ENCODE measurements around the gene EIF1. TPM values are rescaled to one million over a fixed set of nuclear protein-coding genes. Genes with fewer than 3 reads are reported as not detected.

The EIF1 gene
- total RNA-seq, 2 donors from 2014 or later = 526 to 573 TPM

GRCh38 chr17:41741709-41742108 lies 53.0 kb downstream of the EIF1 start:
- DNase-seq = peak; percentile 46

More at GRCh38 chr17:41741709-41742108, 53.0 kb downstream of the EIF1 start:
- no peaks in the 10 kb centered on the region for H3K9me3 ChIP-seq (ENCODE audit: control insufficient read depth, low read length)
- Mint-ChIP-seq H3K4me1 (peaks cover 4% of the 10 kb centered on the region), H3K27me3 (ENCODE audit: insufficient read depth) (peaks cover 13% of the 10 kb centered on the region), H3K9me3 (no peaks in the 10 kb centered on the region), H3K36me3 (ENCODE audit: low read depth) (no peaks in the 10 kb centered on the region), H3K27ac (no peak overlapping the region), H3K4me3 (no peak overlapping the region)
- no peak overlapping the region for H3K27ac ChIP-seq (ENCODE audit: low read depth, low read length)
- peaks cover 12% of the 10 kb centered on the region for H3K27me3 ChIP-seq (ENCODE audit: control insufficient read depth, insufficient read depth, low read length, poor library complexity, severe bottlenecking)
- H3K4me1 ChIP-seq (ENCODE audit: control insufficient read depth, insufficient read depth, low read length) = no peaks in the 10 kb centered on the region
- 84 to 85% methylated on average over 8 to 9 of the region's 9 CpGs for WGBS, 2 experiments (ENCODE audit: insufficient coverage in 1 of 2, insufficient read length in 1 of 2)
- TF ChIP-seq CTCF (conservative IDR thresholded peaks at IDR 0.05) = no peak
- H3K36me3 ChIP-seq (ENCODE audit: control insufficient read depth, insufficient read depth, low read length) = no peaks in the 10 kb centered on the region
- H3K9ac ChIP-seq (ENCODE audit: extremely low read depth, low read length, poor library complexity, severe bottlenecking) = no peak overlapping the region
- no peak overlapping the region for H3K4me3 ChIP-seq (ENCODE audit: low read length)

Other genes starting within 250 kb of the EIF1 start
- gene KRT38, start 247.9 kb upstream of the EIF1 start, total RNA-seq = not detected
- not detected for gene KRT32, start 221.5 kb upstream of the EIF1 start, total RNA-seq
- gene KRT35, start 207.7 kb upstream of the EIF1 start, total RNA-seq = not detected
- not detected for gene KRT36, start 199.0 kb upstream of the EIF1 start, total RNA-seq
- not detected for gene KRT13, start 183.3 kb upstream of the EIF1 start, total RNA-seq
- gene KRT15, start 170.0 kb upstream of the EIF1 start, total RNA-seq = 1 to 10 TPM in 1 of 2 donors, under 1 TPM in 1; 0.95 to 1.2 TPM
- gene KRT19, start 160.6 kb upstream of the EIF1 start, total RNA-seq = 1,000 to 10,000 TPM in 1 of 2 donors, 100 to 1,000 TPM in 1; 750 to 1,012 TPM
- gene KRT9, start 116.8 kb upstream of the EIF1 start, total RNA-seq = not detected
- gene KRT14, start 102.0 kb upstream of the EIF1 start, total RNA-seq = not detected
- gene KRT16, start 76.1 kb upstream of the EIF1 start, total RNA-seq = not detected
- gene KRT17, start 64.3 kb upstream of the EIF1 start, total RNA-seq = not detected
- not detected for gene GAST, start 23.4 kb downstream of the EIF1 start, total RNA-seq
- gene HAP1, start 45.8 kb downstream of the EIF1 start, total RNA-seq = 1 to 10 TPM; 1.7 TPM
- gene JUP, start 97.8 kb downstream of the EIF1 start, total RNA-seq = 100 to 1,000 TPM; 112 to 167 TPM
- gene P3H4, start 123.1 kb downstream of the EIF1 start, total RNA-seq = 10 to 100 TPM; 23.9 to 40.6 TPM
- gene FKBP10, start 124.1 kb downstream of the EIF1 start, total RNA-seq = 100 to 1,000 TPM; 179 to 291 TPM
- 10 to 100 TPM; 65.2 to 79.5 TPM for gene NT5C3B, start 147.3 kb downstream of the EIF1 start, total RNA-seq
- under 1 TPM in 1 of 2 donors, not detected in 1; 0.15 TPM for gene KLHL10, start 148.9 kb downstream of the EIF1 start, total RNA-seq
- 10 to 100 TPM; 13.3 to 15.9 TPM for gene KLHL11, start 176.5 kb downstream of the EIF1 start, total RNA-seq
- 100 to 1,000 TPM; 261 to 304 TPM for gene ACLY, start 230.1 kb downstream of the EIF1 start, total RNA-seq
- gene ODAD4, start 241.7 kb downstream of the EIF1 start, total RNA-seq = 1 to 10 TPM; 3.9 to 4.7 TPM

All from endodermal cell (in vitro differentiated cells).